Fibroblast of peridontal ligament (primary cell): ENCODE results near the gene CGB7.

Experiments
- DNase-seq: peaks from one replicate; pipeline ENCODE4 v3.0.0-alpha.2; 2010; ENCODE audit errors: extremely low read depth

CGB7 gene

DNA sequence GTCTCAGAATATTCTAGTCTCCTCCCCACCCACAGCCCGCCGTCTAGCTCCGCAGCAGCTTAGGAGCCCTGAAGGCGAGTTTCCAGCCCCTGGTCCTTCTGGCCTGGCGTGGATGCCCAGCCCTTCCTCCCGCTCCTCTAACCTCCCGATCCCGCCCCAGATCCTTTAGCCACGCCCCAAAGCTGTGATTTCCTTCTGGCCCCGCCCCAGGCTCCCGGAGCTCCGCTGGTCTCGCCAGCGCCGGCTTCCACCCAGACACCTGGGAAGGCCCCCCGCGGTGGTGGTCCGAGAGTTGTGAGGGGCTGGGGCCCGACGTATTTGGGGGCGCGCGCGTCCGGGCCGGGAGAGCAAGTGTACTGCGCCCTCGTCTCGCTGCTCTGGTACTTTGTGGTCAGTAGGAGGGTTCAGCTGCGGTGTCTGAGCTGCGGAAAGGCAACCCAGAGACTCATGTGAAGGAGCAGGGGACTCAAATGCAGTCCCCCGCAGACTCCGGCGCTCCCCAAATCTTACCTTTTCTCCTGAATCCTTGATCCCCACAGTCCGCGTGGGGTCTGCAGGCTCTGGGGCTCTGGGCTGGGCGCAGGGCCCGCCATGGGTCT, at the start of gene CGB7:
Gene CGB7, minus strand, starts transcription at position 114 of the 599 bp plus-strand sequence. CDS start 2,374 bp downstream, outside the sequence.
- peak; percentile 14 for DNase-seq

DNA sequence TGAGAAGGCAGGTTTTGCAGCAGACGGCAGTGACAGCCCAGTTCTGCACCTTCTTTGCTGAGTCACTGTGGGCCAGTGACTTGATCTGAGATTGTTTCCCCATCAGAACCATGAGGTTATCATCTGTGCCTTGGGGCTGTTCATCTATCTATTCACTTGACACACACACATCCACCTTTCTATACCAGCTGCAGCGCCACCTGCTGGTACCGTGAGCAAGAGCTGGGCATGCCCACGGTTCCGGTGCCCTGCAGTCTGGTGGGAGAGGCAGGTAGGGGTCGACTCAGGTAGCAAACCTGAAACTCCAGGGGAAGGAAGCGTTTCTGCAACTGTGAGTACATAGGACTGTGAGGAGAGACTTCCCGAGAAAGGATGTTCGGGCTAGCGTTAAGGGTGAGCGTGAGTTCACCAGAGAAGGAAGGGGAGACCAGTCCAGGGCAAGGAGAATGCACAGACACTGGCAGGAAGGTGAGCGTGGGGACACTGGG, 49.1 kb upstream of the CGB7 start:
- peak; percentile 52 for DNase-seq

DNA sequence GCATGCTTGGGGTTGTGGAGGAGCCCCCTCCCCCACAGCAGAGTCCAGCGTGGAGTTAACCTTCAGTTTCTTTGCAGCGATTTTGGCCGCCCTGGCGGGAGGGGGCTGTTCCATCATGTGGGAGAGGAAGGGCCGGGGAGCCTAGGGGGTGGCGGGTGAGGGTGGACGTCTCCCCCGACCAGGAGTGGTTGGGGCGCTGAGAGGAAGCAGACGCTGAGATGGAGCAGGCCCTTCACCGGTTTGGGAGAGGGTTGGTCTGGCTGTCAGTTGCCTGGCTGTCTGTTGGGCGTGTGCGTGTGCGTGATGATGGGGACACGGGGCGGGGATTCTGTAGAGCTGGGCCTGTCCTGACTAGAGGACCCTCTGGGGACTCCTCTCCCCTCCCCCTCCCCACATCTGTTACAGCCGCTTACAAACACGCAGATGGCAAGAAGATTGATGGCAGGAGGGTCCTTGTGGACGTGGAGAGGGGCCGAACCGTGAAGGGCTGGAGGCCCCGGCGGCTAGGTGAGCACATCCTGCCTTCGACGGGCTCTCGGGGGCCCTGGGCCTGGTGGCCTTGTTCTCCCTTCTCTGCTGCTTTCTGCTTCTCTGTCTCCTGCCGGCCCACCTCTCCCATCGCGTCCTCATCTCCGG, 46.8 kb upstream of the CGB7 start:
- DNase-seq, result no peak

DNA sequence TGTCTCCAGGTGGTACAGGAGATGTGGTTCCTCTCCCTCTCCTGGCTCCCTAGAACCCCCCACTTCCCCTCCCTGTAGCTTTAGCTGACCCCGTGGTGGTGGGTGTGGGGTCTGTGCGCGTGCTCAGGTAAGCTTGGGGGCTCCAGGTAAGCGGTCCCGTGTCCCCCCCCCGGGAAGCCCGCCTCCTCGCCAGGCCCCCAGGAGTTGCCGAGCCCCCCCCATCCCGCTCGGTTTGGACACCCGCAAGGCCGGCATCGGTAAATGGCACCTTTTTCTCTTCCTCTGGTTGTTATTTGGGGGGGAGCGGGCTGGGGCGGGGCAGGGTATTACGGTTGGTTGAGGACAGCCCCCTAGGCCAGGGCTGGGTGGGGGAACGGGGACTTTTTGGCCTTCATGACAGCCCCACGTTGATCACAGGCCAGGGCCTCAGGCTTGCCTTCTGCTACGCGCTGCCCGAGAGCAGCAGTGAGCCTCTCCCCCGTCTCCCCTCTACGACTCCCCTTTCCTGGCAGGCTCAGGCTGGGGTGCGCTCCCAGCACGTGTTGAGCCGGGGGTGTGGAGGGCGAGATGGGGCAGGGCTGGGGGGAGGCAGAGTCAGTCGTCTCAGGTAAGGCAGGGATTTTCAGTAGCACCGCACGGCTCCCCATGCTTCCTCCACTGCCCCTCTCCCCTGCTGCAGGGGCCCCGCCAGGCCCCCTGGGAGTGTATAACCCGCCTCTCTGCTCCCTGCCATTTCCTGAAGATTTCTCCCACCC, 46.0 kb upstream of the CGB7 start:
- DNase-seq, result no peak

DNA sequence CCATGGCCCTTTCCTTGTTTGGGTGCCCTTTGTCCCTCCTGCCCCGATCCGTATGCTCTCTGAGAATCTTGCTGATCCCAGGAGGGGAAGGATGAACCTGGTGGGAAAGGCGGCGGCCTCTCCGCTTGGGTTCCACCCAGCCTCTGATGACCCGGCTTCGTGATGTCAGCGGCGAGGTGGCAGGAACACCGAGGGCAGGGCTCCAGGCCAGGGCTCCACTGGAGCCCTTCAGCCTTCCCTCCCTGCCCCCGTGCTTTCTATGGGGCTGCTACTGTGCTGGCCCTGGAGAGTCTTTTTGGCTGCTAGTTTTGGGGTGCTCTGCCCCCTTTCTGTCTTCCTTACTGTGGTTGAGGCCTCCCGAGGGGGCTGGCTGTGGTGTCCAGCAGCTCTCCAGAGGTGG, 44.8 kb upstream of the CGB7 start:
- DNase-seq, result no peak

DNA sequence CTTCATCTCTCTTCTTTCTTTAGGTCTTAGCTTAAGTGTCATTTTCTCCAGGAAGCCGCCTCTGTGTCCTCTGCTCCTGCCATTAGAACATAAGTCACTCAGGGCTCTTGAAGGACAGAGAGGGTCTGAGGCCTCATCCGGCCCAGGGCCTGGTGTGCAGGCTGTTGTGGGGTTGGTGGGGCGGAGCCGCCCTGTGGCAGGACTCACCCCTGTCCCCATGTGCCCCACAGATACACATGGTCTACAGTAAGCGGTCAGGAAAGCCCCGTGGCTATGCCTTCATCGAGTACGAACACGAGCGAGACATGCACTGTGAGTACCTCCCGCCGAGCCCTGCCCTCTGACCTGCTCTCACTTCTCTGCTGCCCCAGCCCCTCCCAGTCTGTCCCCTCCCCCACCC, 43.6 kb upstream of the CGB7 start:
- DNase-seq, result no peak

DNA sequence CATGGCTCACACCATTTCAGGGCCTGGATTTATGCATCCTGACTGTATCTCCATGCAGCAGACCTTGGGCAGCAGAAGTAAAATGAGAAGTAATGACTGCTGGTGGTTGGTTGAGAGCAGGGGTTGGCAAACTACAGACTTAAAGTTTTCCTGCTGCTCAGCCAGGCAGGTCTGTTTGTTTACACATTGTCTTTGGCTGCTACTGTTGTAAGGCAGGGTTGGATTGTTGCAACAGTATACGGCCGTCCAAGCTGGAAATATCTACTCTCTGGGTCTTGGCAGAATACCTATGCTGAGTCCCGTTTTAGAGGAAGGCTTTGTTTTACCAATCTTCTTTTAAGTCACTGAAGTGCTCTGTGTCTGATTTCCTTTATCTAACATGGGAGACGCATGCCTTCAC, 41.2 kb upstream of the CGB7 start:
- DNase-seq, result peak; percentile 37

DNA sequence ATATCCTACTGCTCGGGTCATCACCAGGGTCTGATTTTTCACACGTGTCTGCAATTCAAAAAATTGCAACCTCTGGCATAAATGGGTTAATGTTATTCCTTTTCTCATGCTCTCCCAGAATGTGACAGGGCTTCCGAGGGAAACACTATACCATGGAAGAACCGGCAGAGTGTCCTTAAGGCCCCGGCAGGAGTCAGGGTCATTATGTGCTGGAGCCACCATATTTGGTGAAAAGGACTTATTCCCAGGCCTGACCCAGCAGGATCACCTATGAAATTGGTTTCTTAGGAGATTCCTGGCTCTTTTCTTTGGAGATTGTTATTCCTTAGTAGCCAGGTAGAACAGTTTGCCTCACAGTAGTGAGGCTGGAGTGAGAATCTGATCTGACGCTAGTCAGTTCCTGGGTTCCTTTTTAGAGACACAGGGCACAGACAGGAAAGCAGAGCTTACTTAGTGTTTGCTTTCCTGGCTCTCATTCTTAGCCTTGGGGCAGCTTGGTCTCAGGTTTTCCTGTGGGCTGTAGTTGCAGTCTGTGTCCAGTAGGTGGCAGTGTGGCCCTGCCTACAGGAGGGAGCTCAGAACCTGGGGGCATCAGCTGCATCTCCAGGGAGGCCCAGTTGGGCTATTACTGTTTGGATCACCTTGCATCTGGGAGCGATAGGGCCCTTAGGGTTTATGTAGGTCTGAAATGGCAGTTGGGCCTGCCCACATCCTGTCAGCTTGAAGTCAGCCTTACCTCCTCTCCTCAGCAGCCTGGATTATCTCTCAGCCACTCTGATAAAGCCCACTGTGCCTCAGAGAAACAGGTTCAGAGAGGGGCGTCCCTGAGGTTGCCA, 40.1 kb upstream of the CGB7 start:
- DNase-seq, result peak; percentile 78

DNA sequence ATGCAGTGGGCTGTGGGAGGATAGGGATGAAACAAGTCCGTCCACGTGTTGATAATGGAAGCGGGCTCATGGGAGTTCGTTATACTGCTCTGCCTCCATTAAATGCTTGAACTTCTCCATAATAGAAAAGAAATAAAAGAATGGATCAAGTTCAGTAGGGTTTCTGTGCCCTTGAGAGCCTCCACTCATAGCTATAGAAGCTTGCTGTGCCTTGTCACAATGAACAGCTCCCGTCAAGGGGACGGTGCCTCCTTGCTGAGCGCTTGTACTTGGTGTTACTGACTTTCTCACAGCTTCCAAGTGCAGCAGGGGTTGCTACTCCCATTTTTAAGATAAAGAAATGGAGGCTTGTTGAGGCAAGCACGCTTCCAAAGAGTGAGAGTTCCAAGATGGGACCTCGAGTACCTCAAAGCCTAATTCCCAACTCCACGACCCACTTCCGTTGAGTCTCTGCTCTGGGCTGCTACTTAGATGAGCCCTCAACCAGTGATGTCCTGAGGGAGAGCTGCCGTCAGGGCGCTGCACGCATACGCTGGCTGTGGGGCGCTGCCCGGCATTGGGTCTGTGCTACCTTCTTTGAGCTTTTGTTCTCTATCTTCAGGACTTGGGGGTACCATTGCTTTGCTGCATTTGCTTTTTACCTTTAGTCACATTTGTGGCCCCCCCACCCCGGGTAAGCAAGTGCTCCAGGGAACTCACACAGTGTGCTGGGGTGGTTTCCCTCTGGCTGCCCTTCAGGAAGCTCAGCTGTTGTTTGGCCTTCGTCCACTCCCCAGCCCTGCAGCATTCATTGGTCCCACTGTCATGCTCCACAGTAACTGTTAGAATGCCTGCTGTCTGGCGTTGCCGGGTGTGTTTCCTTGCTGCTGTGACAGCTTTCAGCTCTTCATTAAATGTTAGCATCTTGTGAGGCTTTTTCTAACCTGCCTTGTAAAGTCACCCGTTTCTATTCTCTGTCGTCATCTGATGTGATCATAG, 37.2 kb upstream of the CGB7 start:
- DNase-seq, result peak; percentile 32

DNA sequence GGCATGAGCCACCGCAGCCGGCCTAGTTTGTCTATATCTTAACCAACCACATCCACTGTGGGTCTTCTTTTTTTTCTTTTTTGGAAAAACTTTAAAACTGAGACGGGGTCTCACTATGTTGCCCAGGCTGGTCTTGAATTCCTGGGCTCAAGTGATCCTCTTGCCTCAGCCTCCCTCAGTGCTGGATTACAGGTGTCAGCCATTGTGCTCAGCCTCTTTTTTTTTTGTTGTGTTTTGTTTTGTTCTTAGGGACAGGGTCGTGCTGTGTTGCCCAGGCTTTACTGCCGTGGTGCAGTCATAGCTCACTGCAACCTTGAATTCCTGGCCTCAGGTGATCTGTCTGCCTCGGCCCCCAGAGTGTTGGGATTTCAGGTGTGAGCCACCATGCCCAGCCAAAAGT, 35.1 kb upstream of the CGB7 start:
- DNase-seq, result no peak

DNA sequence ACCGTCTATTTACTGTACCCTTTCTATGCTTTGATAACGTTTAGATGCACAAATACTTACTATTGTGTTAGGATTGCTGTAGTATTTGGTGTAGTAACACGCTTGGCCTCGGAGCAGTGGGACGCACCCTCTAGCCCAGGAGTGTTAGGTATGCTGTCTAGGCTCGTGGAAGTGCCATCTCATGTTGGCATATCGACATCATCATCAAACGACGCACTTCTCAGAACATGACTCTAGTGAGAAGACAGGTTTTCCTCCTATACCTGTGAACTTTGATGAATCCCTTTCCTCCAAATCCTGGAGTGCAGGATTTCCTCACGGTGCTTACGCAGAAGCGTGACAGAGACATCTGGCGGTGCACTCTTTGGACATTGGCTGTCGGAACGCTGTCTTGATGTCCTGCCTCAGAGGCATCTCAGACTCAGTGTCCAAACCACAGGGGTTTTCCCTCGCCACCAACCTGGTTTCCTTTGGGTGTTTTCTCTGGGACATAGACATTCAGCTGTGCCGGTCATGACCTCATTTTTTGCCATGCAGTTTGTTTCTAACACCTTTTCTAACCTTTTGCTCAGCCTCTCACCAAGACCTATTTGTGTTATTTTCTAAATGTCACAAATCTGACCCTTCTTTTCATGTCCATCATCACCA, 34.0 kb upstream of the CGB7 start:
- no peak for DNase-seq

DNA sequence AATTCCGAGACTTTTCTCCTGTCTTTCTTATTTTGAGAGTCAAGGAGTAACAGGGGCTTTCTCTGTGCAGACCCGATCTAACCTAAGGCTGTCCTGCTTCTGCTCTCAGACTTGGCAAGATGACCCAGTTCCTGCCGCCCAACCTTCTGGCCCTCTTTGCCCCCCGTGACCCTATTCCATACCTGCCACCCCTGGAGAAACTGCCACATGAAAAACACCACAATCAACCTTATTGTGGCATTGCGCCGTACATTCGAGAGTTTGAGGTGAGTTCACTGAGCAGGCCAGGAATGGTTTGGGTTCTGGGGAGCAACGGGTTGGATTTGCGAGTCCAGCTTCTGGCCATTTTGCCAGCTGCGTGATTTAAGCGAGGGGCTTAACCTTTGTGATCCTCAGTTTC, 28.7 kb upstream of the CGB7 start:
- DNase-seq, result no peak

DNA sequence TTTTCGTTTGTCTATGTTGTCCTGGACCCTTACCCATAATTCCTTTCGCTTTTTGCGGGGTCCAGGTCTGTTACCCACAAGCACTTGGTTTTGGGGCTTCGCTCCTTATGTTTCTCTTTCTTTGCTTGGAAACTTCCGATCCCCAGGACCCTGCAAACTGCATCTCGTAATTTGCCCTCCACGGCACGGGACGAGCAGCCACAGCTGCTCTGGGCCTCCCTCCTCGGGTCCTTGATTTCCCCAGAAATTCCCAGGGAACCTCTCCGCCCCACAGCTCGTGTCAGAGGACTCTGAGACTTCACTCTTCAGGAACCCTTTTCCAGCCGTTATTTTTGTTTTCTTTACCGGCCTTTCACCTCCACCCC, 28.3 kb upstream of the CGB7 start:
- no peak for DNase-seq

DNA sequence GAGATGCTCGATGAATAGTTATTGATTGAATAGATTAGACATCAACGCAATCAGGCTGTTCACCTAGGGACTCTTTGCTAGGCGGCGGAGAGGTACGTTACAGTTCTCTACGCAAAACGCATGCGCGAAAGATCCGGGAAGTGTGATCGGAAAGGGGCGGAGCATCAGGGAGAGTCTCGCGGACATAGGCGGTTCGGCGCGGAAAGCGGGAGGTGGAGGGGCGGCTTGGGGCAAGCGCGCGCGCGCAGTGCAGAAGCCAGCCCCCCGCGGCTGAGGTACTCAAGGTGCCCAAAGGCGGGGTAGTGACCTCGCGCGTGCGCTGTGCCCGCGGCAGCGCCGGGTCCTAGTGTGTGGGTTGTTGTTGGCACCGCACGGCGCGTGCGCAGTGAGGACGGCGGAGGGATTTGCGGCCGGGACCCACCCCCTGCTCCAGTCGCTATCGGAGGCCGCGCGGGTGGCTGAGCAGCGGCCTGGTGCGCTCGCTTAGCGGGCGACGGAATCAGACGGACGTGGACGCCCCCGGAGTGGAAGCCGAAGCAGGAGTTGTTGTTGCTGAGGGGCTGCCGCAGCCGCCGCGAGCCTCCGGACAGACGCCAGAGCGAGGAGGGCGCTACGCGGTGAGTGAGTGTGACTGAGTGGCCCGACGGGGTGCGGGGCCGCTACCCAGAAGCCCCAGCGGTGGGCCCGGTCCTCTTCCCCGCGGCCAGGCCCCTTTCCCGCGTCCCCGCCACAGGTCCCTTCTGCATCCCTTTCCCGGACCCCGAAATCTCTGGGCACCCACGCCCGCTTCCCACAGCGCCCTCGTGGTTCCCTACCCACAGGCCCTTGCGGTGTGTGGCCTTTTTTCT, 27.7 kb upstream of the CGB7 start, which contains the start of gene SNRNP70:
Gene SNRNP70, plus strand, starts transcription at position 432 of the 848 bp plus-strand sequence. CDS start 964 bp downstream, outside the sequence.
- peak; percentile 99 for DNase-seq

DNA sequence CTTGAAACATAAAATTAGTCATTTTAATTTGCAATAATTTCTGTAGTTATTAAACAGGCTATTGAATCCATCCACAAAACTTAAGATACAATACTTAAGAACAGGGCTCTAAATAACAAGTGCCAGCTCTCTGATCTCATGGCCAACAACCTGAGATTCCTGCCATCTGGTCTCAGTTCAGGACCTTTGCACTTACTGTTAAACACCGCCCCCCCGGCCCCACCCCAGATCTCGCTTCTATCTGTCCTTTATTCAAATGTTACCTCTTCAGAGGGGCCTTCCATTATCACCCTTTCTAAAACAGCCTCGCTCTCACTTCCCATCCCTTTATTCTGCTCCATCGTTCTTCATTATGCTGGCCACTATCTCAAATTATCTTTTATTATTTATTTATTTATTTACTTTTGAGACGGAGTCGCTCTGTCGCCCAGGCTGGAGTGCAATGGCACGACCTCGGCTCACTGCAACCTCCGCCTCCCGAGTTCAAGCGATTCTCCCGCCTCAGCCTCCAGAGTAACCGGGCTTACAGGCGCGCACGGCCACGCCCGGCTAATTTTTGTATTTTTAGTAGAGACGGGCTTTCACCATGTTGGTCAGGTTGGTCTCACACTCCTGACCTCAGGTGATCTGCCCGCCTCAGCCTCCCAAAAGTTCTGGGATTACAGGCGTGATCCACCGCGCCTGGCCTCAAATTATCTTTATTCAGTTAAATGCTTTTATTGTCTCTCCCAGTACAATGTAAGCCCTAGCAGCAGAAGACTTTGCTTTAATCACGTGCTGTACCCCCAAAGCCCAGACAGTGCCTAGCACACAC, 26.9 kb upstream of the CGB7 start:
- no peak for DNase-seq

DNA sequence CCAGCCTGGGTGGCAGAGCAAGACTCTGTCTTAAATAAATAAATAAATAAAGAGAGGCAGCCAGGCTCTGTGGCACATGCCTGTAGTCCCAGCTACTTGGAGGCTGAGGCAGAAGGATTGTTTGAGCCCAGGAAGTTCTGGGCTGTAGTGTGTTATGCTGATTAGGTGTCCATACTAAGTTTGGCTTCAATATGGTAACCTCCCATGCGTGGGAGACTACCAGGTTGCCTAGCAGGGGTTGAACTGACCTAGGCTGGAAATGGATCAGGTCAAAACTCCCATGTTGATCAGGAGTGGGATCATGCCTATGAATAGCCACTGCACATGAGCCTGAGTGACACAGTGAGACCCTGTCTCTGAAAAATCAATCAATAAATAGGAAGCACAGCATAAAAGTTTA, 23.7 kb upstream of the CGB7 start:
- DNase-seq, result no peak

DNA sequence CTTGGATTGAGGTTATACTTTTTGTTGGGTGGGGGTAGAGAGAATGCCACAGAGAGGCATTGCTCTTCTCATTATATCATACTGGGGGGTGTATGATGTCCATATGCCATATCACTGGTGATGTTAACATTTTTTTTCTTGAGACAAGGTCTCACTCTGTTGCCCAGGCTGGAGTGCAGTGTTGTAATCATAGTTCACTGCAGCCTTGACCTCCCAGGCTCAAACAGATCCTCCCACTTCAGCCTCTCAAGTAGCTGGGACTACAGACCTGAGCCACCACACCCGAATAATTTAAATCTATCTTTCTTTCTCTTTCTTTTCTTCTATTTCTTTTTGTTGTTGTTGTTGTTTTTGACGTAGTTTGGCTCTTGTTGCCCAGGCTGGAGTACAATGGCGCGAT, 22.8 kb upstream of the CGB7 start:
- DNase-seq, result no peak

DNA sequence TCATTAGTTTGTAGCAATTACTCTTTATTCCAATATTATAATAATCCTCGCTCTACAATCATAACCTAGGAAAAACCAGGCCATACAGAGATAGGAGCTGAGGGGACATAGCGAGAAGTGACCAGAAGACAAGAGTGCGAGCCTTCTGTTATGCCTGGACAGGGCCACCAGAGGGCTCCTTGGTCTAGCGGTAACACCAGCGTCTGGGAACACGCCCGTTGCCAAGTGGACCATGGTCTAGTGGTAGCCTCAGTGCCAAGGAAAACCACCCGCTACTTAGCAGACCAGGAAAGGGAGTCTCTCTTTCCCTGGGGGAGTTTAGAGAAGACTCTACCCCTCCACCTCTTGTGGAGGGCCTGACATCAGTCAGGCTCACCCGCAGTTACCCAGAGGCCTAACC, 17.3 kb upstream of the CGB7 start:
- peak; percentile 67 for DNase-seq
